ENCODE data around the gene CALHM4. TPM values are rescaled to one million over a fixed set of nuclear protein-coding genes. Genes with fewer than 3 reads are reported as not detected.
A peak's percentile ranks its signal among the peaks of the same experiment; 100 is the strongest.

CALHM4 gene
- total RNA-seq (2012; rRNA removed) (not detected in 2 replicates), polyA plus RNA-seq (2012; rRNA removed) (0.07 and 0.11 TPM in 2 replicates), Bru-seq, nascent RNA (not detected), BruChase-seq, experiment 1, labeled RNA remaining after a 6-hour chase (not detected), BruChase-seq, experiment 2, labeled RNA remaining after a 2-hour chase (percentile 9 among the genes with signal in this experiment)
- polyA plus RNA-seq (2012; cell fraction: cytosol; rRNA removed), result not detected in 2 replicates
- 0.04 and 0.16 TPM in 2 replicates for polyA plus RNA-seq (2012; cell fraction: nucleus; rRNA removed; ENCODE audit: low replicate concordance)
- long read RNA-seq, result 0 reads

GRCh38 chr6:116553451-116553850, at the start of gene CALHM4:
Gene CALHM4 (plus strand): TSS chr6:116553751. CDS start chr6:116553794, 43 bp downstream.
- Histone ChIP-seq H3K9me3 (ENCODE audit: control insufficient read depth, insufficient read depth, low read length) (no peaks in the 10 kb centered on the region), H2AK9ac (replicated peaks; ENCODE audit: low read depth, low read length, poor library complexity) (no peak within 1 kb of the TSS), H4K20me1 (ENCODE audit: insufficient read depth, low read length) (no peaks in the 10 kb centered on the region), H3K27me3 (ENCODE audit: control insufficient read depth, insufficient read depth, low read length) (no peaks in the 10 kb centered on the region), H4K91ac (ENCODE audit: insufficient read depth, low read depth, low read length) (no peak within 1 kb of the TSS), H2BK5ac (ENCODE audit: low read depth, low read length, poor library complexity, severe bottlenecking) (no peak within 1 kb of the TSS), H2BK20ac (ENCODE audit: low read depth, low read length) (no peak within 1 kb of the TSS), H3K4me3 (ENCODE audit: insufficient read depth, low read depth, low read length) (no peak within 1 kb of the TSS), H2AK5ac (ENCODE audit: low read depth, low read length) (no peak within 1 kb of the TSS; the same call in 1 of the 2 replicates), H3K9ac (ENCODE audit: low read depth, low read length) (no peak within 1 kb of the TSS), H3K18ac (ENCODE audit: low read depth, low read length) (no peak within 1 kb of the TSS), H3K4me2 (ENCODE audit: low read depth, low read length) (no peak within 1 kb of the TSS), H3K14ac (replicated peaks; ENCODE audit: low read depth, low read length) (no peak within 1 kb of the TSS), H3K23ac (ENCODE audit: low read depth, low read length) (no peak within 1 kb of the TSS), H3K79me1 (ENCODE audit: low read depth in 1 of 2, low read length in 2 of 2) (no peaks in the 10 kb centered on the region), H3K4me1 (ENCODE audit: control insufficient read depth, insufficient read depth, low read length) (peaks cover 7% of the 10 kb centered on the region), H4K5ac (ENCODE audit: low read depth, low read length) (peak within 1 kb of the TSS; percentile 13; the same call in 1 of the 2 replicates), H4K8ac (ENCODE audit: low read depth in 2 of 2, low read length in 2 of 2) (no peak within 1 kb of the TSS), H2BK120ac (ENCODE audit: low read depth, low read length) (peak within 1 kb of the TSS; percentile 19; the same call in 1 of the 2 replicates), H2BK15ac (ENCODE audit: low read depth, low read length) (no peak within 1 kb of the TSS), H3K27ac (ENCODE audit: insufficient read depth, low read length) (no peak within 1 kb of the TSS), H3K56ac (ENCODE audit: extremely low read depth, insufficient read depth, low read length) (no peak within 1 kb of the TSS), H3K9me1 (ENCODE audit: insufficient read depth, low read length) (no peaks in the 10 kb centered on the region), H3K36me3 (ENCODE audit: control insufficient read depth, insufficient read depth, low read length) (no peaks in the 10 kb centered on the region), H3K4ac (ENCODE audit: low read depth, low read length) (no peak within 1 kb of the TSS), H2AFZ (replicated peaks; ENCODE audit: low read length, poor library complexity) (peak within 1 kb of the TSS; percentile 10)
- no peak for ATAC-seq (ENCODE audit: low read depth)
- DNase-seq, result no peak
- POLR2A ChIA-PET (ENCODE audit: unreplicated experiment), result no interaction called here
- CTCF ChIA-PET, result interaction anchor here (0.7 to 0.8 kb wide), 2 partner anchors 12 to 18 kb away, joined by 3 to 5 read pairs; no protein-coding TSS in a partner anchor
- in situ Hi-C loops (cut with MboI; ENCODE audit: low sequenced_read_pairs), result no loop called here
- dilution Hi-C loops (cut with HindIII; ENCODE audit: low sequenced_read_pairs, unreplicated experiment), result no loop called here
- no TSS peak for BruUV-seq (replicated peaks)
- intact Hi-C loops (cut with micrococcal nuclease), result no loop called here
- TF ChIP-seq FOS (IDR thresholded peaks at IDR 0.05; ENCODE audit: low read depth, low read length) (no peak), MAZ (IDR thresholded peaks at IDR 0.05; ENCODE audit: borderline replicate concordance, low read depth, low read length) (no peak), POLR2A (IDR thresholded peaks at IDR 0.05; ENCODE audit: low read depth, low read length) (no peak), CEBPB (IDR thresholded peaks at IDR 0.05; ENCODE audit: low read depth, low read length) (no peak), MAFK (IDR thresholded peaks at IDR 0.05; ENCODE audit: low read depth, low read length) (no peak), CHD1 (IDR thresholded peaks at IDR 0.05; ENCODE audit: low read depth, low read length) (no peak), NFE2L2 (IDR thresholded peaks at IDR 0.05; ENCODE audit: low read depth, low read length) (no peak), RFX5 (IDR thresholded peaks at IDR 0.05; ENCODE audit: low read depth, low read length) (no peak), RCOR1 (IDR thresholded peaks at IDR 0.05; ENCODE audit: insufficient replicate concordance, low read length) (no peak), RAD21 (IDR thresholded peaks at IDR 0.05; ENCODE audit: low read length) (no peak)
